GM18907 (cell line): ENCODE results near the gene NXPE4.
A peak's percentile ranks its signal among the peaks of the same experiment; 100 is the strongest.
"Not testable (repeated sequence)": the region's sequence is repeated elsewhere in the genome, so short reads cannot be mapped to it uniquely, and the experiment has no call there.

Experiments
- ATAC-seq: cut with Tn5 transposase; IDR thresholded peaks from one replicate; pipeline ENCODE4 v1.9.1; 2021; ENCODE audit warnings: mild to moderate bottlenecking, moderate library complexity; ENCODE audit not compliant: unreplicated experiment

The NXPE4 gene

DNA sequence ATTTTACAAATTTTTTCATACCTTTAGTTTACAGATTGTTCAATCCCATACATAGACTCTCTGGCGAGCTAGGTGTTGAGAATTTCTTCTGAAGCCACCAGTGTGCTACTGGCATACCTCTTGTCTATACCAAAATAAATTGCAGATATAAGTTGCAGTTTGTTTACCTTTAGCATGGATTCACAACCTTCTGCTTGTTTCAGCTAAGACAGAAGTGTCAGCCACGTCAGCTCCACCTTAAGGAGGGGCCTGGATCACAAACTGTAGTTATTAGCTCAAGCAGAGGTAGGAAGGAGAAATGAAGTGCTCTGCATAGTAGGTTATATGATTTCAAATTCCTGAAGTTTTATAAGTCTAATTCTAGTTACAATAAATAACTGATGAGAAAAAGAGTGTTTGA, at the start of gene NXPE4:
Gene NXPE4, minus strand, starts transcription at position 216 of the 400 bp plus-strand sequence. CDS start 1,027 bp downstream, outside the sequence.
- no peak for ATAC-seq

DNA sequence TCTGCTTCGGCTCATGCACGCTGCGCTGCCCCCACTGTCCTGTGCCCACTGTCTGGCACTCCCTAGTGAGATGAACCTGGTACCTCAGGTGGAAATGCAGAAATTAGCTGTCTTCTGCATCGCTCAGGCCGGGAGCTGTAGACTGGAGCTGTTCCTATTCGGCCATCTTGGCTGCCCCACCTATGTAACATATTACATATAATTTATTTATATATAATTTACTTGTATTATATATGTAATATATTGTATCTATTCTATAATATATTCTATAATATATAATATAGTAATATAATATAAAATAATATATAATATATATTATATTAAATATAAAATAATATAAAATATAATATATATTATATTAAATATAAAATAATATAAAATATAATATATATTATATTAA, 43.9 kb upstream of the NXPE4 start:
- not testable (repeated sequence) for ATAC-seq

DNA sequence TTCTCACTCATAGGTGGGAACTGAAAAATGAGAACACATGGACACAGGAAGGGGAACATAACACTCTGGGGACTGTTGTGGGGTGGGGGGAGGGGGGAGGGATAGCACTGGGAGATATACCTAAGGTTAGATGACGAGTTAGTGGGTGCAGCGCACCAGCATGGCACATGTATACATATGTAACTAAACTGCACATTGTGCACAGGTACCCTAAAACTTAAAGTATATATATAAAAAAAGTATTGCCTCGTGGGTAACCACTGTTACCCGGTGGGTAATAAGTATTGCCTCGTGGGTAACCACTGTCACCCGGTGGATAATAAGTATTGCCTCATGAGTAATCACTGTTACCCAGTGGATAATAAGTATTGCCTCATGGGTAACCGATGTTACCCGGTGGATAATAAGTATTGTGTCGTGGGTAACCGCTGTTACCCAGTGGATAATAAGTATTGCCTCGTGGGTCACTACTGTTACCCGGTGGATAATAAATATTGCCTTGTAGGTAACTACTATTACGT, 35.9 kb upstream of the NXPE4 start:
- not testable (repeated sequence) for ATAC-seq

DNA sequence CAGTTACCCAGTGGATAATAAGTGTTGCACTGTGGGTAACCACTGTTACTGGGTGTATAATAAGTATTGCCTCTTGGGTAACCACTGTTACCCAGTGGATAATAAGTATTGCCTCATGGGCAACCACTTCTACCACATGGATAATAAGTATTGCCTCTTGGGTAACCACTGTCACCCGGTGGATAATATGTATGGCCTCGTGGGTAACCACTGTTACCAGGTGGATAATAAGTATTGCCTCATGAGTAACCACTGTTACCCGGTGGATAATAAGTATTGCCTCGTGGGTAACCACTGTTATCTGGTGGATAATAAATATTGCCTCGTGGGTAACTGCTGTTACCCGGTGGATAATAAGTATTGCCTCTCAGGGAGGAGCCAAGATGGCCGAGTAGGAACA, 29.7 kb upstream of the NXPE4 start:
- ATAC-seq: peak; percentile 17

DNA sequence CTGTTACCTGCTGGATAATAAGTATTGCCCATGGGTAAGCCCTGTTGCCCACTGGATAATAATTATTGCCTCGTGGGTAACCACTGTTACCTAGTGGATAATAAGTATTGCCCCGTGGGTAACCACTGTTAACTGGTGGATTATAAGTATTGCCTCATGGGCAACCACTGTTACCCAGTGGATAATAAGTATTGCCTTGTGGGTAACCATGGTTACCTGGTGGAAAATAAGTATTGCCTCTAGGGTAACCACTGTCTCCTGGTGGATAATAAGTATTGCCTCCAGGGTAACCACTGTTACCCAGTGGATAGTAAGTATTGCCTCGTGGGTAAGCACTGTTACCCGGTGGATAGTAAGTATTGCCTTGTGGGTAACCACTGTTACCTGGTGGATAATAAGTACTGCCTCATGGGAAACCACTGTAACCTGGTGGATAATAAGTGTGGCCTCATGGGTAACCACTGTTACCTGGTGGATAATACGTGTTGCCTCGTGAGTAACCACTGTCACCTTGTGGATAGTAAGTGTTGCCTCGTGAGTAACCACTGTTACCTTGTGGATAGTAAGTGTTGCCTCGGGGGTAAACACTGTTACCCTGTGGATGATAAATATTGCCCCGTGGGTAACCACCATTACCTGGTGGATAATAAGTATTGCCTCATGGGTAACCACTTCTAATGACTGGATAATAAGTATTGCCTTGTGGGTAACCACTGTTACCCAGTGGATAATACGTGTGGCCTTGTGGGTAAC, 29.0 kb upstream of the NXPE4 start:
- ATAC-seq: peak; percentile 42

DNA sequence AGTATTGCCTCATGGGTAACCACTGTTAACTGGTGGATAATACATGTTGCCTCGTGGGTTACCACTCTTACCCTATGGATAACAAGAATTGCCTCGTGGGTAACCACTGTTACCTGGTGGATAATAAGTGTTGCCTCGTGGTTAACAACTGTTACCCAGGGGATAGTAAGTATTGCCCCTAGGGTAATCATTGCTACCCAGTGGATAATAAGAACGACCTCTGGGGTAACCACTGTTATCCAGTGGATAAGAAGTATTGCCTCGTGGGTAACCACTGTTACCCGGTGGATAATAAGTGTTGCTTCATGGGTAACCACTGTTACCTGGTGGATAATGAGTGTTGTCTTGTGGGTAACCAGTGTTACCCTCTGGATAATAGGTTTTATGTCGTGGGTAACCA, 28.1 kb upstream of the NXPE4 start:
- ATAC-seq: no peak

DNA sequence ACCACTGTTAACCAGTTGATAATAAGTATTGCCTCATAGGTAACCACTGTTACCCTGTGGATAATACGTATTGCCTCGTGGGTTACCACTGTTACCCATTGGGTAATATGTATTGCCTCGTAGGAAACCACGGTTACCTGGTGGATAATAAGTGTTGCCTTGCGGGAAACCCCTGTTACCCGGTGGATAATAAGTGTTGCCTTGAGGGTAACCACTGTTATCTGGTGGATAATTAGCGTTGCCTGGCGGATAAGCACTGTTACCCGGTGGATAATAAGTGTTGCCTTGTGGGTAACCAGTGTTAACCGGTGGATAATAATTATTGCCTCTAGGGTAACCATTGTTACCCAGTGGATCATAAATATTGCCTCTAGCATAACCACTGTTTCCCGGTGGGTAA, 27.3 kb upstream of the NXPE4 start:
- no peak for ATAC-seq

DNA sequence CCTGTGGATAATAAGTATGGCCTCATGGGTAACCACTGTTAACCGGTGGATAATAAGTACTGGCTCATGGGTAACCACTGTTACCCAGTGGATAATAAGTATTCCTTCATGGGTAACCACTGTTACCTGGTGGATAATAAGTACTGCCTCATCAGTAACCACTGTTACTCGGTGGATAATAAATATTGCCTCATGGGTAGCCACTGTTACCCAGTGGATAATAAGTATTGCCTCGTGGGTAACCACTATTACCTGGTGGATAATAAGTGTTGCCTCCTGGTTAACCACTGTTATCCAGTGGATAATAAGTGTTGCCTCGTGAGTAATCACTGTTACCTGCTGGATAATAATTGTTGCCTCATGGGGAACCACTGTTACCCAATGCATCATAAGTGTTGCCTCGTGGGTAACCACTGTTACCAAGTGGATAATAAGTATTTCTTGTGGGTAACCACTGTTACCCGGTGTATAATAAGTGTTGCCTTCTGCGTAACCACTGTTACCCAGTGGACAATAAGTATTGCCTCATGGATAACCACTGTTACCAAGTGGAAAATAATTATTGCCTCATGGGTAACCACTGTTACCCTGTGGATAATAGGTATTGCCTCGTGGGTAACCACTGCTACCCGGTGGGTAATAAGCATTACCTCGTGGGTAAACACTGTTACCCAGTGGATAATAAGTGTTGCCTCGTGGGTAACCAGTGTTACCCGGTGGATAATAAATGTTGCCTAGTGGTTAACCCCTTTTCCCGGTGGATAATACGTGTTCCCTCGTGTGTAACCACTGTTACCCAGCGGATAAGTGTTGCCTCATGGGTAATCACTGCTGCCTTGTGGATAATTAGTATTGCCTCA, 26.6 kb upstream of the NXPE4 start:
- no peak for ATAC-seq

DNA sequence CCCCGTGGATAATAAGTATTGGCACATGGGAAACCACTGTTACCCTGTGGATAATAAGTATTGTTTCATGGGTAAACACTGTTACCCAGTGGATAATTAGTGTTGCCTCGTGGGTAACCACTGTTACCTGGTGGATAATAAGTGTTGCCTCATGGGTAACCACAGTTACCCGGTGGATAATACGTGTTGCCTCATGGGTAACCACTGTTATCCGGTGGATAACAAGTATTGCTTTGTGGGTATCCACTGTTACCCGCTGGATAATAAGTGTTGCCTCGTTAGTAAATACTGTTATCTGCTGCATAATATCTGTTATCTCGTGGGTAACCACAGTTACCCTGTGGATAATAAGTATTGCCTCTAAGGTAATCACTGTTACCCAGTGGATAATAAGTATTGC, 25.5 kb upstream of the NXPE4 start:
- ATAC-seq: no peak

DNA sequence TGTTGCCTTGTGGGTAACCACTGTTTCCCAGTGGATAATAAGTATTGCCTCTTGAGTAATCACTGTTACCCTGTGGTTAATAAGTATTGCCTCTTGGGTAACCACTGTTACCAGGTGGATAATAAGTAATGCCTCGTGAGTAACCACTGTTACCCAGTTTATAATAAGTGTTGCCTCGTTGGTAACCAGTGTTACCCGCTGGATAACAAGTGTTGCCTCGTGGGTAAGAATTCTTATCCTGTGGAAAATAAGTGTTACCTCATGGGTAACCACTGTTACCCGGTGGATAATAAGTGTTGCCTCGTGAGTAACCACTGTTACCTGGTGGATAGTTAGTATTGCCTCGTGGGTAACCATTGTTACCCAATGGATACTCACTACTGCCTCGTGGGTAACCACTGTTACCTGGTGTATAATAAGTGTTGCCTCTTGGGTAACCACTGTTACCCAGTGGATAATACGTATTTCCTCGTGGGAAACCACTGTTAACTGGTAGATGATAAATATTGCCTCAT, 24.1 kb upstream of the NXPE4 start:
- no peak for ATAC-seq

DNA sequence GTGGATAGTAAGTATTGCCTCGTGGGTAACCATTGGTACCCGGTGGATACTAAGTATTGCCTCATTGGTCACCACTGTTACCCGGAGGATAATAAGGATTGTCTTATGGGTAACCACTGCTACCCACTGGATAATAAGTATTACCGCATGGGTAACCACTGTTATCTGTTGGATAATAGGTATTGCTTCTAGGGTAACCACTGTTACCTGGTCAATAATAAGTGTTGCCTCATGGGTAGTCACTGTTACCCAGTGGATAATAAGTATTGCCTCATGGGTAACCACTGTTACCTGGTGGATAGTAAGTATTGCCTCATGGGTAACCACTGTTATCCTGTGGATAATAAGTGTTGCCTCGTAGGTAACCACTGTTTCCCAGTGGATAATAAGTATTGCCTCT, 22.6 kb upstream of the NXPE4 start:
- ATAC-seq: no peak

DNA sequence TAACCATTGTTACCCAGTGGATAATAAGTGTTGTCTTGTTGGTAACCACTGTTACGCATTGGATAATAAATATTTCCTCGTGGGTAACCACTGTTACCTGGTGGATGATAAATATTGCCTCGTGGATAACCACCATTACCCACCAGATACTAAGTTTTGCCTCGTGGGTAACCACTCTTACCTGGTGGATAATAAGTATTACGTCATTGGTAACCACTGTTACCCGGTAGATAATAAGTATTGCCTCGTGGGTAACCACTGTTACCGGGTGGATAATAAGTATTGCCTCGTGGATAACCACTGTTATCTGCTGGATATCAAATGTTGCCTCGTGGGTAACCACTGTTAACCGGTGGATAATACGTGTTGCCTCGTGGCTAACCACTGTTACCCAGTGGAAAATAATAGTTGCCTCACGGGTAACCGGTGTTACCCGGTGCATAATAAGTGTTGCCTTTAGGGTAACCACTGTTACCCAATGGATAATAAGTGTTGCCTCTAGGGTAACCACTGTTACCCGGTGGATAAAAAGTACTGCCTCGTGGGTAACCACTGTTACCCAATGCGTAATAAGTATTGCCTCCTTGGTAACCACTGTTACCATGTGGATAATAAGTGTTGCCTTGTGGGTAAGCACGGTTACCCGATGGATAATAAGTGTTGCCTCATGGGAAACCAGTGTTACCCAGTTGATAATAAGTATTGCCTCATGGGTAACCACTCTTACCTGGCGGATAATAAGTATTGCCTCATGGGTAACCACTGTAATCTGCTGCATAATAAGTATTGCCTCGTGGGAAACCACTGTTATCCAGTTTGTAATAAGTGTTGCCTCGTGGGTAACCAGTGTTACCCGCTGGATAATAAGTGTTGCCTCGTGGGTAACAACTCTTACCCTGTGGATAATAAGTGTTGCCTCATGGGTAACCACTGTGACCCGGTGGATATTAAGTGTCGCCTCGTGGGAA, 21.9 kb upstream of the NXPE4 start:
- ATAC-seq: no peak

DNA sequence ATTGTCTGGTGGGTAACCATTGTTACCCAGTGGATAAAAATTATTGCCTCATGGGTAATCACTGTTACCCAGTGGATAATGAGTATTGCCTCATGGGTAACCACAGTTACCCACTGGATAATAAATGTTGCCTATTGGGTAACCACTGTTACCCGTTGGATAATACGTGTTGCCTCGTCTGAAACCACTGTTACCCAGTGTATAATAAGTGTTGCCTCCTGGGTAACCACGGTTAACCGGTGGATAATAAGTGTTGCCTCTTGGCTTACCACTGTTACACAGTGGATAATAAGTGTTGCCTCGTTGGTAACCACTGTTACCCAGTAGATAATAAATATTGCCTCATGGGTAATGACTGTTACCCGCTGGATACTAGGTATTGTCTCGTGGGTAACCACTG, 20.9 kb upstream of the NXPE4 start:
- no peak for ATAC-seq

DNA sequence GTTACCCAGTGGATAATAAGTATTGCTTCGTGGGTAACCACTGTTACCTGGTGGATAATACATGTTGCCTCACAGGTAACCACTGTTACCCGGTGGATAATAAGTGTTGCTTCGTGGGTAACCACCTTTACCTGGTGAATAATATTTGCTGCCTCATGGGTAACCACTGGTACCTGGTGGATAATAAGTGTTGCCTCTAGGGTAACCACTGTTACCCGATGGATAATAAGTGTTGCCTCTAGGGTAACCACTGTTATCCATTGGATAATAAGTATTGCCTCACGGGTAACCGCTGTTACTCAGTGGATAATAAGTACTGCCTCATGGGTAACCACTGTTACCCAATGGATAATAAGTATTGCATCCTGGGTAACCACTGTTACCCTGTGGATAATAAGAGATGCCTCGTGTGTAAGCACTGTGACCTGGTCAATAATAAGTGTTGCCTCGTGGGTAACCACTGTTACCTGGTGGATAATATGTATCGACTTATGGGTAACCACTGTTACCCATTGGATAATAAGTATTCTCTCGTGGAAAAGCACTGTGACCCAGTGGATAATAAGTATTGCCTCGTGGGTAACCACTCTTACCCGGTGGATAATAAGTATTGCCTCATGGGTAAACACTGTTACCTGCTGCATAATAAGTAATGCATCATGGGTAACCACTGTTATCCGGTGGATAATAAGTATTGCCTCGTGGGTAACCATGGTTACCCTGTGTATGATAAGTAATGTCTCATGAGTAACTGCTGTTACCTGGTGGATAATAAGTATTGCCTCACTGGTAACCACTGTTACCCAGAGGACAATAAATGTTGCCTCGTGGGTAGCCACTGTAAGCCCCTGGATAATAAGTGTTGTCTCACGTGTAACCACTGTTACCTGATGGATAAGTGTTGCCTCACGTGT, 20.1 kb upstream of the NXPE4 start:
- no peak for ATAC-seq

DNA sequence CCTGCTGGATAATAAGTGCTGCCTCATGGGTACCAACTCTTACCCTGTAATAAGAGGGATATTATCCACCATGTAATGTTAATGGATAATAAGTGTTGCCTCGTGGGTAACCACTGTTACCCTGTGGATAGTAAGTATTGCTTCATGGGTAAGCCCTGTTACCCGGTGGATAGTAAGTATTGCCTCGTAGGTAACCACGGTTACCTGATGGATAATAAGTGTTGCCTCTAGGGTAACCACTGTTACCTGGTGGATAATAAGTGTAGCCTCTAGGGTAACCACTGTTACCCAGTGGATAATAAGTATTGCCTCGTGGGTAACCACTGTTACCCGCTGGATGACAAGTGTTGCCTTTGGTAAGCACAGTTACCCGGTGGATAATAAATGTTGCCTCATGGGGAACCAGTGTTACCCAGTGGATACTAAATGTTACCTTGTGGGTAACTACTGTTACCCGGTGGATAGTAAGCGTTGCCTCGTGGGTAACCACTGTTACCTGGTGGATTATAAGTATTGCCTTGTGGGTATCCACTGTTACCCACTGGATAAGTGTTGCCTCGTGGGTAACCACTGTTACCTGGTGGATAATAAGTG, 18.6 kb upstream of the NXPE4 start:
- ATAC-seq: peak; percentile 30

DNA sequence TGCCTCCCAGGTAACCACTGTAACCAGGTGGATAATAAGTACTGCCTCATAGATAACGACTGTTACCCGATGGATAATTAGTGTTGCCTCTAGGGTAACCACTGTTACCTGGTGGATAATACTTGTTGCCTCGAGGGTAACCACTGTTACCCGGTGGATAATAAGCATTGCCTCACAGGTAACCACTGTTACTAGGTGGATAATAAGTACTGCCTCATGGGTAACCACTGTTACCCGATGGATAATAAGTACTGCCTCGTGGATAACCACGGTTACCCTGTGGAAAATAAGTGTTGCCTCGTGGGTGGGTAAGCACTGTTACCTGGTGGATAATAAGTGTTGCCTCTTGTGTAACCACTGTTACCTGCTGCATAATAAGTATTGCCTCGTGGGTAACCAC, 17.5 kb upstream of the NXPE4 start:
- not testable (repeated sequence) for ATAC-seq

DNA sequence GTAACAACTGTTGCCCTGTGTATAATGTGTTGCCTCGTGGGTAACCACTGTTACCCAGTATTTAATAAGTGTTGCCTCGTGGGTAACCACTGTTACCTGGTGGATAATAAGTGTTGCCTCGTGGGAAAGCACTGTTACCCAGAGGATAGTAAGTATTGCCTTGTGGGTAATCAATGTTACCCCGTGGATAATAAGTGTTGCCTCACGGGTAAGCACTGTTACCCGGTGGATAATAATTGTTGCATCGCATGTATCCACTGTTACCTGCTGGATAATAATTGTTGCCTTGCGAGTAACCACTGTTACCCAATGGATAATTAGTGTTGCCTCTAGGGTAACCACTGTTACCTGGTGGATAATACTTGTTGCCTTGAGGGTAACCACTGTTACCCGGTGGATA, 17.1 kb upstream of the NXPE4 start:
- ATAC-seq: no peak

DNA sequence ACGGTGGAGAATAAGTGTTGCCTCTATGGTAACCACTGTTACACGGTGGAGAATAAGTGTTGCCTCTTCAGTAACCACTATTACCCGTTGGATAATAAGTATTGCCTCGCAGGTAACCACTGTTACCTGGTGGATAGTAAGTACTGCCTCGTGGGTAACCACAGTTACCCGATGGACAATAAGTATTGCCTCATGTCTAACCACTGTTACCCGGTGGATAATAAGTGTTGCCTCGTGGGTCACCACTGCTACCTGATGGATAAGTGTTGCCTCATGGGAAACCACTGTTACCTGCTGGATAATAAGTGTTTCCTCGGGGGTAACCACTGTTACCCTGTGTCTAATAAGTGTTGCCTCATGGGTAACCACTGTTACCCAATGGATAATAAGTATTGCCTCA, 16.6 kb upstream of the NXPE4 start:
- not testable (repeated sequence) for ATAC-seq
